HG02943 (cell line): ENCODE results near the gene IL36RN.

Experiments
- ATAC-seq: cut with Tn5 transposase; IDR thresholded peaks from one replicate; pipeline ENCODE4 v1.9.1; 2021; ENCODE audit warnings: mild to moderate bottlenecking, low read depth, moderate library complexity; ENCODE audit not compliant: unreplicated experiment

The IL36RN gene

DNA sequence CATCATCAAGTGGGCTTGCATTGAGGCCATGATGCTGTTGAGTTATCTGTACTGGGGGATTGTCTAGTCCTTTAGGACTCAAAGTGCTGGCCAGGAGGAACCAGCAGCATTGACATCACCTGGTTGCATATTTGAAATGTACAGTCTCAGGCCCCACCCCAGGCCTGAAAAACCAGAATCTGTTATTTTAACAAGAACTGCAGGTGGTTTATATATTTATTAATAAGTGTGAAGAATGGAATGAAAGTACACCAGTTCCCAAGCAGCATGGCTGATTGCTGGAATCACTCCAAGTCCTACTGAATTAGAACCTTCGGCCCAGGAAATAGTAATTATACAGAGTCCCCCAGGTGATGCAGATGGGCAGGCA lies 11.6 kb downstream of the IL36RN start:
- no peak for ATAC-seq

DNA sequence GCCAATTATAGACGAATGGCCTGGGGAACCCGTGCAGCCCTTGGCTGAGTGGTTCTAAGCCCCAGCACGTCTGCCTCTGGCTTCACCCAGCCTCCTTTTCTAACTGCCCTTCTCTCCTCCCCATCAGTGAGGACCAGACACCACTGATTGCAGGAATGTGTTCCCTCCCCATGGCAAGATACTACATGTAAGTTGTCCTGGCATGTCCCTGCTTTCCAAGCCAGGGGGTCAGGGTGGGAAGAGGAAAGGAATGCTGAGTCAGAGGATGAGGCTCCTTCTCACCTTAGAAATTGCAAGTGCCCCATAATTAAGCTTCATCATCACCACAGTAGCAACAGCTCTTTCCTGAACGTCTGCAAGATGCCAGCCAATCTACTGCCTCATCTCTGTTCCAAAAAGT lies 13.6 kb downstream of the IL36RN start:
- ATAC-seq, result no peak

DNA sequence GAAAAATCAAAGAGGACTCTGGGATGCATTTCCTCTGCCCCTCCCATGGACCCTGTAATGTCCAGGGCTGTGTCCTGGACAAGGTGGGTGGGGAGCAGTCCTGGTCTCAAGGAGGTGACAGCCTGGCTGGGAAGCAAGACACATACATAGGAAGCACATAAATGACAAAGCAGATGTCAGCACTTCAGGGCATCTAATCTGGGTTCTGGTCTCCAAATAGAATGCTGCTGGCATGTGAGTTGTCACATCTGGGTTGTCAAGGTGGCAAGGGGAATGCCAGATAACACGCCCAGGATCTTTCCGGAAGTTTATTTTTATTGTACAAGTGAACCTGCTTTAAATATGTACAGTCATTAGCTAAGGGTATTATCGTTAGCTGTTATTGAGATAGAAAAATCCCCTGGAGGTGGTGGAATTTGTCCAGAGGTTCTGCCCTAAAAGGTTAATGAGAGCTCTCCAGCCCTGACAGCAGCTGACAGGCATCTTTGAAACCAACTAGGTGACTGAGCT lies 14.4 kb downstream of the IL36RN start:
- no peak for ATAC-seq

DNA sequence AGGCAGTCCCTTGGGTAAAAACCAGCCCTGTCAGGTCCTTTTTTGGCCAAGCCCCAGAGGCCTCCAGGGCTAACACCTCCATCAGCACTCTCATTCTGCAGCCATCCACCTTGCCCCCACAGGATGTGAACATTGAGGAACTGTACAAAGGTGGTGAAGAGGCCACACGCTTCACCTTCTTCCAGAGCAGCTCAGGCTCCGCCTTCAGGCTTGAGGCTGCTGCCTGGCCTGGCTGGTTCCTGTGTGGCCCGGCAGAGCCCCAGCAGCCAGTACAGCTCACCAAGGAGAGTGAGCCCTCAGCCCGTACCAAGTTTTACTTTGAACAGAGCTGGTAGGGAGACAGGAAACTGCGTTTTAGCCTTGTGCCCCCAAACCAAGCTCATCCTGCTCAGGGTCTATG lies 16.0 kb downstream of the IL36RN start:
- no peak for ATAC-seq

DNA sequence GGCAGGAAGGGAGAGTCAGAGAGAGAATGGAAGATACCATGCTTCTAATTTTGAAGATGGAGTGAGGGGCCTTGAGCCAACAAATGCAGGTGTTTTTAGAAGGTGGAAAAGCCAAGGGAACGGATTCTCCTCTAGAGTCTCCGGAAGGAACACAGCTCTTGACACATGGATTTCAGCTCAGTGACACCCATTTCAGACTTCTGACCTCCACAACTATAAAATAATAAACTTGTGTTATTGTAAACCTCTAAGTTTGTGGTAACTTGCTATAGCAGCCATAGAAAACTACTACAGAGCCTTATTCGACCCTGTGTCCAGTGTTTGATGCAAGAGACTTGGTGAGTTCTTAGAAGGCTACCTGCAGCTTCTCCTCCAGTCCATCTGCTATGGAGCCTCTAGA lies 16.6 kb downstream of the IL36RN start:
- no peak for ATAC-seq

DNA sequence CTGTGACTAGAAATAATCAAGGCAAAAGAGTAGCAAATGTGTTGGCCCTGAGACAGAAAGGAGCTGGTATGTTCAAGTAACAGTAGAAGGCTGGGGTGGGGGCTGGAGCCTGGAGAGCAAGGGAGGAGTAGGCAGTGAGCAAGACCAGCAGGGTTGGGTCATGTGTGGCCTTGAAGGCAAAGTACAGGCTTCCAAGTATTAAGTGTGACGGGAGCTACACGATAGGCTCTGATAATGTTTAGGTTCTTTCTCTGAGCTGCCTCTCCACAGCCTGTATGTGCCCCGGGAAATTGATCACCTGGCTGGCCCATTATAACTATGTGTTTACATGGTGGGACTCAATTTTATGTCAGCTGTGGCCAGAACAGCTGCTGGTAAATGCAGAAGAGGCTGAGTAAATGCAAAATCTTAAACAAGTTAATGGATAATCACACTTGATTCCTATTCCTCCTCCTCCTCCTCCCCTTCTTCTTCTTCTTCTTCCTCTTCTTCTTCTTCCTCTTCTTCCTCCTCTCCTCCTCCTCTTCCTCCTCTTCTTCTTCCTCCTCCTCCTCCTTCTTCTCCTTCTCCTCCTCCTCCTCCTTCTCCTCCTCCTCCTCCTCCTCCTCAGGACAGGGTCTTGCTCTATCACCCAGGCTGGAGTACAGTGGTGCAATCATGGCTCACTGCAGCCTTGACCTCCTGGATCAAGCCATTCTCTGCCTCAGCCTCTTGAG lies 18.1 kb downstream of the IL36RN start:
- no peak for ATAC-seq

DNA sequence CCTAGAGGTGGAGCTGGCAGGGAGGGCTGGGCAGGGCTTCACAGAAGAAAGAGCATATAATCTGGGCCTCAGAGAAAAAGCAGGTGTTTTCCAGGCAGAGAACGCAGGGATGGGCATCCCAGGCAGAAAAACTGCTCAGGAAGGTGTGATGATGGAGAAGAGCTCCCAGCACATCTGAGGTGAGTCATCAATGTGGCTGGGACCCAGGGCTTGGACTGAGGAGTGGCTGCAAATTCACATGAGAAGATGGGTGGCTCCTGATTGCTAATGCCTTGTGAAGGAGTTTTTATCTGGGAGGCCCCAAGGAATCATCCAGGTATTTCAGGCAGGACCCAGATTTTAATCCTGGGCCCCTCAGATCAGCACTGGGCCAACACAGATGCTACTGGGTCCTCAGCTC lies 18.9 kb downstream of the IL36RN start:
- no peak for ATAC-seq

DNA sequence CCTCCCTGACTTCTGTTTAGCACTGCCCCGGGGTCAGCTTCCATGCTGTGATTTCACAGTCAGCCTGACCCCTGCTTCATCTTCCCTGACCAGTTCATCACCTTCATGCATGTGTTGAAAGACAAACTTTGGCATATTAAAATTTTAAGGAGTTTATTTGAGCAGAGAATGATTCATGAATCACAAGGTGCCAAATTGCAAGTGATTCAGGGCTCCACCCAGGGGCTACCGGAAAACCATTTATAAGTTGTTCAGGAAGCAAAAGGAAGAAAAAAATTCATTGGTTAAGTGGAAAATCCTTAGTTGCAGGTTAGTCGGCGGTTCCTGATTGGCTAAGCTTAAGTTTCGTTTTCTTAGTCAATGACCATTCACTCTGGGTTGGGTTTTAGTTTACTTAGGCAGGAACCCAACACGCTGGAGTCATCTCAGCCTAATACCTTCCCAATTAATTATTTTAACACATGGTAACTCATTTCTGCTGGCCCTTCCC lies 19.4 kb downstream of the IL36RN start:
- ATAC-seq, result no peak

DNA sequence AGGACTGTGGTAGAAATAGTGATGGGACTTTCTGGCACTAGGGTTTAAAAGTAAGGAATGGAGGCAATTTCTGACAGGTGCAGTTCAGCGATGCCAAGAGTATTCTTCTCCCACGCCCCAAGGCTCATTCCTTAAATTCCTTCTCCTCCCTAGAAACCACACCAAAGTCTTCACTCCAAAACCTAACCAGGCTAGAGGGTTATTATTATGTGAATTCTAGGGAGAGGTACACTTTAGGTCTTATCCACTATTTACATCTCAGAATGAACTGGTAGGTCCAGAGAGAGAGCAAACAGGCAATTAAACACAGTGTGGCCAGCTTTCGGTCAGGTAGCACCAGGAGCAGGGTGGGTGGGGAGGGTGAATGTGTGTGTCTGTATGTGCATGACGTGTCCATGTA lies 20.1 kb downstream of the IL36RN start:
- ATAC-seq, result no peak

DNA sequence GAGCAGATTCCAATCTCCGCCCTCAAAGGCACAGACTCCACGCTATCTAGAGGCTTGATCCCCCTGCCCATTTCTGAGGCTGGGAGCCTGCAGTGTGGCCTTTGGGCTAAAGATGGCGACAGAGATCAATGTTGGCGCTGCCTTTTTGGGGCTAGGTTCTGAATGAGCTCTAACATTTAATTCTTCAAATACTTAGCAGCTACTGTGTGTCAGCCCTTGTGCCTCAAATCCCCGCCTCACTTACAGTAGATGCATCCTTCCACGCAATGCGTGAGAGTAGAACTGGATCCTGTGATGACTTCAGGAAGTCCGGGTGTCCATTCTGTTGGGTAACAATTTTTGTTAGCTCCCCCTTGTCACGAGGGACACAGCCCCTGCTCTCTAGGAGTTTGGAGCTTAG lies 21.1 kb downstream of the IL36RN start:
- ATAC-seq, result no peak

DNA sequence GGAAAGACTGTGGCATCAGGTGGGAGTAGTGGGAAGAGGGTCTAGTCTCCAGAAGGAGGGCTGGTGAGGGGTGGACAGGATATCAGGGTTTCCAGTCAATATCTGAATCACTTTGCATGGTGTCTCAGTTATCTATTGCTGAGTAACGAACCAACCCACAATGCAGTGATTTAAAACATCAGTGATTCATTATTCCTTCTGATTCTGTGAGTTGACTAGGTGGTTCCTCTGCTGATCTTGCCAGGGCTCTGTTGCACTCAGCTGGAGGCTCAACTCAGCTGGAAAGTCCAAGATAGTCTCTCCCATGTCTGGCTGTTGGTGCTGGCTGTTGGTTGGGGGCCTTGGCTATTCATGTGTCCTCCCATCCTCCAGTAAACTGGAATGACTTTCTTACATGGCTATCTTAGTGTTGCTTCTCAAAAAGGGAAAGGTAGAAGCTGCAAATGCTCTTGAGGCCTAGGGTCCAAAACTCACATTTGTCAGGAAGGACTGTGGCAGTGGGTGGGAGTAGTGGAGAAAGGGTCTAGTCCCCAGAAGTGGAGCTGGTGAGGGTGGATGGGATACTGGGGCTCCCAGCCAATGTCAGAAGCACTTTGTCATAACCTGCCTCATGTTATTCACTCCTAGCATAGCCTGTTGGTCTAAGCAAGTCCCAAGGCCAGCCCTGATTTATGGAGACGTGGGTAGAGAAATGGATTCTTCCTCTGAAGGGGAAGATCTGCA lies 22.7 kb downstream of the IL36RN start:
- no peak for ATAC-seq

DNA sequence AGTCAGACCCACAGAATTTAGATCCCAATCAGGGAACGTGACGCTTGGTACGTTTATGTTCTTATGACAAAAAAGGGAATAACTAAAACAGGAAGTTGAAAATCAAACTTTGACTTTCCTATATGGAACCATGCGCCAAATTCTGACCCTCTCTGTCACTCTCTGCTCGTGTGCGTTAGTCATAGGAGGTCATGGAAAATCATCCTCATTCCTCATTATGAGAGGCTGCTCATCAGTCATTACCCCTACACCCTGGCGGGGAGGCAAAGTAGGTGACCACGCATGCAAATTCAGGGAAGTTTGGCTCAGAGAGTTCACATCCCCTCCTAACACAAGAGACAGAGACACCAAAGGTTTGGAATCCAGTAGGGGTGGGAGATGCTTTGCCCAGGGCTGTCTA lies 24.3 kb downstream of the IL36RN start:
- ATAC-seq, result no peak

DNA sequence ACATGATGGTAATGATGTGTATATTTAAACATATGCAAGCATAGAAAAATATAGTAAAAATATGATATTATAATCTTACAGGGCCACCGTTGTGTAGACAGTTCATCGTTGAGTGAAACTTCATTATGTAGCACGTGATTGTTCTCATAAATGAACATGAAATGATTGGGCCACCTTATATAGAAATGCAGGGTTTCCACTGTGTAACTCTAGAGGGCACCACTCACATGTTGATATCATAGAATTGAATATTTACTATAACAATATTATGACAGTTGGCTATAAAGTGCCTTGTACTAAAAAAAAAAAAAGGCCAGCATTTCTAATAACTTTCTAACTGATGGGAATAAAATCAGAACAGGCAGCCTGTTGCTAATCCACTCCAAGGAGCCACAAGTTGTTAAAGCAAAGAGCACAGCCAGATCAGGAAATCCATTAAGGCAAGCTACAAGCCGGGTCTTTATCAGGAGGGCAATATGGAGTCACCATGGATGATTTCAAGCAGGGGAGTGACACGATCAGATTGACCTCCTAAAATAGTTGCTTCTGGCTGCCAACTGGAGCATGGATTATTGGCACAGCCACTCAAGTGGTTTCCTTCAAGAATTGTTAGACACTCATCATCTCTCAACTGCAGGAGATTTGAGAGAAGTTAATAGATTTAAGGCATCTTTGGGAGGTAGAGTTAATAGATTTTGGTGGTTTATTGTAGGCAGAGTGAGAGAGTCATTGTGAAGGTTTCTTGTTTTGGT lies 25.4 kb downstream of the IL36RN start:
- ATAC-seq, result no peak

DNA sequence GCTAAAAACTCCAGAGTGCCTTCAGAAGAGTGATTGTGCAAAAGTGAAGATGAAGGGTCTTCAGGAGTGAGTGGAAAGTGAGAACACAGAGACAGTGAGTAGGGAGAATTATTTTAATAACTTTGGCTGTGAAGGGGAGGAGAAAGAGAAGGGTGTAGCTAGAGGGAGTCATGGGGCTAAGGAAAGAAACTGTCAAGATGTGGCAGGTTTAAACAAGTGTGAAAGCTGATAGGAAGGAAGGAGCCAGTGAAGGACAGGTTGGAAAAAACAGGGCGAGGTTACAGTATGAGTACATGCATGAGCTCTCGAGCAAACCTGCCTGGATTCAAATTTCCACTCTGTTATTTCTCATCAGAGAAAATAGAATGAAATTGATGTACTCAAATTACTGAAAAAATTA lies 26.5 kb downstream of the IL36RN start:
- ATAC-seq, result no peak

DNA sequence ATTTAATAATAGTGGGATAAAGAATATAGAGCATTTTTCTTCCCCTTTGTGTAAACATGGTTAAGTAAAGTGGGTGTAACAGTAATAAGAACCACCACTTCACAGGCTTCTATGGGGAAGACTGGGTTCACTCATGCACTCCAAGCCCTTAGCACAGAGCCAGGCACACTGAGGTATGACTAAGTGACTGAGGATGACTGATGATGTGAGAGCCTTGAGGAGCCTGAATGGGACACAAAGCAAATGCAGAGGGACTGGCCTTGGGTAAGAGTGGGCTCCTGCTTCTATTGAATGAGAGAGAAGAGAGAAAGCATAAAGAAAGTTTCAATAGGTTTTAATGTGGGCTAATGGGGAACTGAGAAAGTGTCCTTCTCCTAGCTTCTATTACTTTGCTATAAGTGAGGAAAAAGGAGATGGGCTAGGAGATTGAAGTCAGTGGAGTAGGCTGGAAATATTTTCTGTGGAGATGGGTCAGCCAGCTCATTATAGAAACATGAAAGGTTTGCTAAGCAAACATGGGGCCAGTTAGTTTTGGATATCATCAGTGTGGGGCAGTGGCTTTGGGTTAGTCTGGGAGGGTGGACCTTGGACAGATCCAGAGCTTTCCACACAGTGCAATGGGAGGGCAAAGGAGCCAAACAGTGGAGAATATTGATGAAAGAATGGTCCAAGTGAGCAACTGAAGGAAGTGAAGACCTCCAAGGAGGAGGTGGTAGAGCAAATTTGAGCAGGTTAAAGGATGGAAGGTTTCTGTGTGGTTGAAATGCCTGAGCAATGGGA lies 29.4 kb downstream of the IL36RN start:
- no peak for ATAC-seq

DNA sequence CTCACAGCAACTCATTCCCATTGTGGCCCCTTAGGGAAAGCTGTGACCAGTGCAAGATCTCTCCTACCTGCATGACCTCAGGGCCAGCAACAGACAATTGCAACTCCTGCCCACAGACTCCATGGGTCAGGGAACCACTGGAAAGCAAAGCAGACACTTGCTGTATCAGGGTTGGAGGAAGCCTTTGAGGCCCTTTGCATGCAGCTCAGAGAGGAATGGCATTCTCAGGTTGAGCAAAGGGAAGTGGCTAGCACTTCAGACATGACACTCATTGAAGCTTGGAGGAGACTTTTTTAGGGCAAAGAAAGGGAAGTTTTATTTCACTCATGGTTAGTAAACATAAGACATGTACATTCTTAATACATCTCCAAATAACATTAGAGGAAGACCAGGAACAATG lies 30.9 kb downstream of the IL36RN start:
- ATAC-seq, result no peak

DNA sequence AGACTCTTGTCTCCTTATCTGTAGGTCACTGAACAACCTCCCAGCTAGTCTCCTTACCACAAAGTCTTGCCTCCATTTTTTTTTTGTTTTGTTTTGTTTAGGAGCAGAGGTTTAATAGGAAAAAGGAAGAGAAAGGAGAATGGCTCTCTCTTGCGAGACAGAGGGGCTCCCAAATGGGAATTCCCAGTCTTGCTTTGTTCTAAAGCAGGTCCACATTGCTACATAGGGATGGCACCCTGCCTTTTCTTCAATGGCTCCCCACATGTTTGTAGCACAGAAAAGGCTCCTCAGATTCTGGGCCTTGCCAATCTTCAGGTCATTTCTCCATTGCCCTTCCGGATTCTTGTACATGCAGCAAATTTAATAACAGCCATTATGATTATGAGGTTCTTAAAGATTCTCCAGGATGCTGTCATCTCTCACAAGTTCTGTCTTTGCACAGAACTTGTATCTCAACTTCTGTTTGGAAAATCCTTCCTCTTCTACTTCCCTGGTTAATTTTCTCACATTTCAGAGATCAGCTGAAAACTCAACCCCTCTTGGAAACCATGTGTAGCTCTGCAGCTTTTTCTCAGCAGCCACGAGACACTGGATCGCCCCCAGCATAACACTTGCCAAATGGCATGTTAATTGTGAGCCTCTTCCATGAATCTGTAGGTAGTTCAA lies 32.4 kb downstream of the IL36RN start:
- no peak for ATAC-seq

DNA sequence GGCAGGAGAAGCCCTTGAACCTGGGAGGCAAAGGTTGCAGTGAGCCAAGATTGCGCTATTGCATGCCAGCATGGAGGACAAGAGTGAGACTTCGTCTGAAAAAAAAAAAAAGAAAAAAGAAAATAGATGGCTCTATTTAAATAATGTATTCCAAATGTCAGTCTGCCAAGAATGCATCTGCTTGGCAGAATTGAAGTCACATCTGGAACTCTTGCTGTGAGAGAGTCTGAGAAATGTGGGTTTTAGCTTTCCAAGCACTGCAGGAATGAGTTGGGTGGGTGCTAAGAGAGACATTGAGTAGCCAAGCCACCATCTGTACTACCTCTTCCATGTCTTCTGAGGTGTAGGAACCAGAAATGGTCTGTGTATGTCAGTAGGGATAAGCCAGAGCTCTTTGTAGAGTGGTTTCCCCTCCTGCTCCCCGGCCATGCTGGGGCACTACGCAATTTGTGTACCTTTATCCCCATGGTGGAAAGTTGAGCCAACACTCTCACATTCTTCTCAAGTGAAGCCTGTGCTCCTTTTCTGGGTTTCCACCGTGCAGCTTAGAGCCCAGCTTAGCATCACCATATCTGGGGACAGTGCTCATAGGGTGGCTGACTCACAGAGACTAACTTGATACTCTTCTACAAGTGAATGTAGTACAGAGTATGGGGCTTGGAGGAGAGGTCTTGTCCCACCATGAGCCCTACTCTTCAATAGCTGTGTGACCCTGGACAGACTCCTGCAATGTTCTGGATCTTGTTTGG lies 34.0 kb downstream of the IL36RN start:
- no peak for ATAC-seq

DNA sequence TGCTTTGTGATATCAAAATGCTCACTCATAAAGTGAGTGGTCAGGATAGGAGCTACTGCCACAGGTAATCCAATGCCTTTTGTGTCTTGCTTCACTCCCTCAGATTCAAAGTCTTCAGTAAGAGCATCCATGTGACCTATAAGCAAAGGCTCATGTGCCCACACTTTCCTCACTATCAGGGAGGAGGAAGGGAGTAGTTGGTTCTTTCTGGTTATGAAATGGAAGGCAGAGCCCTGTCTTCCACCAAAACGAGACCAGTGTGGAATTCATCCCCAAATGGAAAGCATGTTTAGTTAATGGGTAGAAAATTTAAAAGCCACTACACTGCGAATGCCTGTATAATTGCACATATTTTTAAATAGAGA lies 34.6 kb downstream of the IL36RN start:
- no peak for ATAC-seq
